CMK (cell line): Measurements from ENCODE around the gene CBY3.
"Not testable (repeated sequence)": the region's sequence is repeated elsewhere in the genome, so short reads cannot be mapped to it uniquely, and the experiment has no call there.

Source experiments
- DNase-seq: peaks from one replicate; pipeline ENCODE4 v3.0.0-alpha.2; 2010; ENCODE audit warnings: low read depth

CBY3 gene

DNA sequence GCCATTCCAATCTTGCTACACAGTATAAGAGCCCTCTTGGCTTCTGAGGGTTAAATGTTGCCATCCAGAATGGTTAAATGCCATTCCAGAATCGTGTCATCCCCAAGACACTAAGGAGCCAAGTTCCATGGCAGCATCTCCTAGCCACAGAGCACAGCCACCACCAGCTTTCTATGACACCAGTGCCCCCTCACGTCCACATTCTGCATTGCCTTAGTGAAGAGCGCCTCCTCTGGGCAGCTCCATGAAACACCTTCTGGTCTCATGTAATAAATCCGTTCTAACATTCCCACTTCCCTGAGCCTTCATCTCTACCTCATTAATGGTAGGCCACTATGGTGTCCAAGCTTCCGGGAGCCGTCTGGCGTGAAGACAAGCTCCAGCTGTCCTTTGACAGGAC, 12.4 kb downstream of the CBY3 start:
- peak; percentile 20 for DNase-seq

DNA sequence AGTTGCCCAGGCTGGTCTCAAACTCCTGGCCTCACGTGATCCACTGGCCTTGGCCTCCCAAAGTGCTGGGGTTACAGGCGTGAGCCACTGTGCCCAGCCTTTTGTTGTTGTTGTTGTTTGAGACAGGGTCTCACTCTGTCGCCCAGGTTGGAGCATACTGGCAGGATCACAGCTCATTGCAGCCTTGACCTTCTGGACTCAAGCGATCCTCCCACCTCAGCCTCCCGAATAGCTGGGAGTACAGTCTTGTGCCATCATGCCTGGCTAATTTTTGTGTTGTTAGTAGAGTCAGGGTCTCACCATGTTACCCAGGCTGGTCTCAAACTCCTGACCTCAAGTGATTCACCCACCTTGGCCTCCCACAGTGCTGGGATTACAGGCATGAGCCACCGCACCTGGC, 19.2 kb downstream of the CBY3 start:
- DNase-seq = not testable (repeated sequence)

DNA sequence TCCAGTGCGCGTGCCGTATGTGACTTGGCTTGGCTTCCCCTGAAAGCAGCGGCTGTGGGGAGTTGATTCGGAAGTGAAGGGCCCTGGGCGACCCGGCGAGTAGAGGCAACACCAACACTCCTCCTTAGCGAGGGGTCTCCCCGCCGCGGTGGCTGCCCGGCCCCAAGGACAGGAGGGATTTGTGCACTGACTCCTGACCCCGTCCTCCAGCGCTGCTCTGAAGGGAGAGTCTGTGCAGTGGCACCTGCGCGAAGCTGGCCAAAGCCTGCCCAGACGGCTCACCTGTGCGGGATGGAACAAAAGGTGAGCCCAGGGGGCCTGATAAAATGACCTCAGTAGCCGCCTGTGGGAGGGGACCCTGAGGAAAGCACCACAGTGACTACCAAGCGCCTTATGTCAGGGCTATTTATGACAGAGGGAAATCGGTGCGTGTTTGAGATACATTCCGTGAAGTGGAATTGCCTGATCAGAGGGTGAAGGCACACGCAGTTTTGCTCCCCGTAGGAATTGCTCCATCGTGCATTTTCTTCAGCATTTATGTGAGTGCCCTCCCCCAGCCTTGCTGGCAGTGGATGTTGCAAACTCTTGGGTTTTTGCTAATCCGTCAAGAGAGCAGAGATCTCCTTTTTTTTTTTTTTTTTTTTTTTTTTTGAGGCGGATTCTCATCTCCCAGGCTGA, 22.5 kb downstream of the CBY3 start:
- DNase-seq = not testable (repeated sequence)

DNA sequence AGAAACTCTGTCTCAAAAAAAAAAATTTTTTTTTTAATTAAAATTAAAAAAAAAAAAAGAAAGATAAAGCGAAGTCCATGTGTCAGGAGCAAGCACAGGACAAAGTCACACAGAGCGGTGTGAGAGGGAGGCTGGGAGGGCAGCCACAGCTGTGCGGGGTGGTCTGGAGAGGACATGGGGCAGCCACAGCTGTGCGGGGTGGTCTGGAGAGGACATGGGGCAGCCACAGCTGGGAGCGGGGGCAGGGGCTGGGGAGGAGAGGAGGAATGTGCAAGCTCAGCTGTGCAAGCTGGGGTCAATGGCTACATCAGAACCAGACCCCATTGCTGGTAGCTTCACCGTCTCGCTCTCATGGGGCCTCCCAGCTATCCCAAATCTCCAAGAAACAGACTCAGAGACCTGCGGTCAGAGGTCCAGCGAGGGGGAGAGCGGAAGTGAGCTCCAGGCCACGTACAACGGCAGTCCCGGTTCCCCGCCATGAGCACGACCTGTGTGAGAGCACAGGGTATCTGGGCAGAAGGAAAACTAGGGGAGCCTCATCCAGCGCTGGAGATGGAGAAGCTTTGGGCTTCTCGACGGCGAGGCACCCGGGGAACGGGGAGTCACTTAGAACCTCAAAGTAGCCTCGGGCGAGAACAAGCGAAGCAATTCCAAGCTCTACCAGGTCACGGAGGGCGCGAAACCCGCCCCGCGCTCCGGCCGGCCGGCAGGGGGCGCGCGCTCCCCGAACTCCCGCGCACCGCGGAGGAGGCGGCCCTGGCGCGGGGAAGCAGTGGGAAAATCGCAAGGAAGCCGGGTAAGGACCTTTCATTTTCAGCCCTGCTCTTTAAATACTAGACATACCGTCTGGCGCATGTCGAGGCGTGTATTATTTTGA, 23.3 kb downstream of the CBY3 start:
- not testable (repeated sequence) for DNase-seq

DNA sequence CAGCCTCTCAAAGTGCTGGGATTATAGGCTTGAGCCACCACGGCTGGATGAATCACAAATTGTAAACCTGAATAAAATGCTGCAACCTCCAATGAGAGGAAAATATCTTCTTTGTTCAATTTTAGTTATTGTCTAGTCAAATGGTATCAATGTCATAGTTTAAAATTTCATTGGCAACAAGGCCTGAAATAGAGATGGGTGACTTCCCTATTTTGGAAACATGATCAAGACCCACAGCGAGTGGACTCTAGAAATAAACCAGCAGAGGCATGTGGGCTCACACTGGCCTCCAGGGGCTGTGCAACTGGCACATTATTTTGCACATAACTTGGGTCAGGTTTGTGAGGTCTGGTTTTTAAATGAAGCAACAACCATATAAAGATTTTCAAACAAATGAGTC, 27.7 kb downstream of the CBY3 start:
- not testable (repeated sequence) for DNase-seq

DNA sequence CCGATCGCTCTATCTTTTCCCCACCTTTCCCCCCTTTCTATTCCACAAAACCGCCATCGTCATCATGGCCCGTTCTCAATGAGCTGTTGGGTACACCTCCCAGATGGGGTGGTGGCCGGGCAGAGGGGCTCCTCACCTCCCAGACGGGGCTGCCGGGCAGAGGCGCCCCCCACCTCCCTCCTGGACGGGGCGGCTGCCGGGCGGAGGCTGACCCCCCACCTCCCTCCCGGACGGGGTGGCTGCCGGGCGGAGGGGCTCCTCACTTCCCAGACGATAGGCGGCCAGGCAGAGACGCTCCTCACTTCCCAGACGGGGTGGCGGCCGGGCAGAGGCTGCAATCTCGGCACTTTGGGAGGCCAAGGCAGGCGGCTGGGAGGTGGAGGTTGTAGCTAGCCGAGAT, 30.6 kb downstream of the CBY3 start:
- DNase-seq = not testable (repeated sequence)

DNA sequence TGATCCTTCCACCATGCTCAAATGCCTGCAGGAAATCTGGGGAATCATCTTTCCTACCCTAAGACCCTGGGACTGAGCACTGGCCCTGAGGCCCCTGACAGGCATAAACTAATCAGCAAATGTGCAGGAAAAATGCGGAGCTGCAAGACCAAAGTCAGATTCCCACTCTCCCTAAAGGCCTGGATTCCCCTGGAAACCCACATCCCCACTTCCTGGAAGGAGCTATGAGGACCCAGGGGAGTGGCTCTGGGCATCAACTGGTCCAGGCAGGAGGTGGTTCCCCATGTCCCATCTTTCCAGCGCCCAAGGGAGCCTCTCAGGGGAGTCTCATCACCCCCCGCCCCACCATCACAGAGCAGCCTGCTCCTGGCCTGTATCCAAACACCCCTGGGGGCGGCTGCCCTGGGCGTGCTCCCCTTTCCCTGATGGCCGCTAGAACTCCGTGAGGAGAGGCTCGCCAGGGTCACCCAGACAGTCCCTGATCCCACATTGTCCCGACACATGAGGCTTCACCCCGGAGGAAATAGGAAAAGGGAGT, 31.6 kb downstream of the CBY3 start:
- not testable (repeated sequence) for DNase-seq

DNA sequence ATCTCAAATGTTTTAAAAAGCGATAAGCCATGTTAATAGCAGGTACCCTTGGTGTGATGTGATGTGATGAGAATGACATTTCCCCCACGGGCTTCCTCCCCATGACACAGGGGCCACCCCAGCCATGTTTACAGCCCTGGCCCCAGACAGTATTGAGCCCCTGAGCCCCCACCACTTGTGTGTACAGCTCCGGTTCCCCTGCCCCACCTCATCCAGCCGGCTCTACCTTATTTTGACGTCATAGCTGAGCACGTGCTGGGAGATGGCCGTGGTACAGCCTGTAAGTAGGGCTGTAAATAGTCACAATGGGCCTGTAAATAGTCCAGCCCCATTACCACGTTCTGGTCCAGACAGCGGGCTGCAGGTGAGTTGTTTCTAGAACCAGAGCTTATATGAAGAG, 32.4 kb downstream of the CBY3 start:
- no peak for DNase-seq

DNA sequence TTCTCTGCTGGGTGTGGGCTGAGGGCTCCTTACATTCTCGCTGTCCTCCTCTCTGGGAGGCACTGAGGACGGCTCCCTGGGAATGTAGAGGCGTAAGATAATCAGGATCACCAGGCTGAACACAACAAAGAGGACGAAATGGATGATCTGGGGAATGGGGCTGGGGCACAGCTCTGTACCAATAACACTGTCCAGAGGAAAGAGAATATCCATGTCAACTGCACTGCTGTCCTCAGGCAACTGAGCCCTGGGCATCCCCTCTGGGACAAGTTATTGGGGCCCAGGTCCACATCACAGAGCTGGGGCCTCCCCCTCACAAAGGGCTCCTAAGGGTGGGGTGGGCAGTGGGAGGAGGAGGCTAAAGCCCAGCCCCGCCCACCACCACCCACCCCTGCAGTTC, 36.1 kb downstream of the CBY3 start:
- DNase-seq = not testable (repeated sequence)

DNA sequence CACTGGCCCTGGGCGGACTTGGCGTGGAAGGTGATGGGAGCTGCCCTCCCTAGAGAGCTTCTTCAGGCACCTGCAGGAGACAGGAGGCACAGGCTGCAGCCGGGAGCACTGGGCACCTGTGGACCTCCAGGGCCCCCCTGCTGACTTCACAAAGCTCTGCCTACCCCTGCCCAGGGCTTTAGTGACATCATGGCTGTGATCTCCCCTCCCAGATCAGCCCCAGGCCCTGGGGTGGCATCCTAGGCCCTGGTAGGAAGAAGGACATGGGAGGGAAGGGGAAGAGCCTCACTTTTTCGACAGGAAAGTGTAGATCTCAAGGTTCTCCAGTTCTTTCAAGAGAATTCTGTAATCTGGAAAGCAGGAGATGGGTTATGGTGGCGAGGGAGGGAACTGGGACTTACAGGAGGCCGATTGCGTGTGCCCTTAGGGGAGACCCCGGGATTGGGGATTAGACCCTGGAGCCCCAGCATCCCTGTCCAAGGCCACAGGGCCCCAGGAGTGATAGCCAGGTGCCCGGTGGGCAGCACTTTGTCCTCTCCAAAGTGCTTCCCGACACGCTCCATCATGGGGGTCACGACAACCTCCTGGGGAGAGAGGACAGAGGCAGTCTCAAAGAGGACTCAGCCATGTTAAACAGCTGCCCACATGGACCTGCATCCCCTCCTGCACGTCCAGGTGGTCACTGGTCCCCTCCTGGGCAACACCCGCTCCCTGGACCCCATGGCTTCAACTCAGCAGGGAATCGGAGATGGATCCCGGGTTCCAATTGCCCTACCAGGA, 37.5 kb downstream of the CBY3 start:
- not testable (repeated sequence) for DNase-seq

DNA sequence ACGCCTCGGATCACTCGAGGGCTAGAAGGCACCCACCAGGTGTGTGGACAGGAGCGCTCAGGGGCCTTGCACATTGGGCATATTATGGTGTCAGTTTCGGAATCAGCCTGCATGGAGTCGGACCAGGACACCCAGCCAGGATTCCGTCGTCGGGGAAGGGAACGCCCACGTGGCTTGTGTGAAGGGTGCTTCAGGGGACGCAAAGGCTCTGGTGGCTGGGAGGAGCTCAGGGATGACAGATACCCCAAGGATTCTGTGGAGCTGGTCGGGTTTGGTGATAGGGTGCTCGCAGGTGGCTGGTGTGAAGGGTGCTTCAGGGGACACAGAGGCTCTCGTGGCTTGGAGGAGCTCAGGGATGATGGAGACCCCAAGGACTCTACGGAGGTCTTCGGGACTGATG, 38.2 kb downstream of the CBY3 start:
- DNase-seq = not testable (repeated sequence)

DNA sequence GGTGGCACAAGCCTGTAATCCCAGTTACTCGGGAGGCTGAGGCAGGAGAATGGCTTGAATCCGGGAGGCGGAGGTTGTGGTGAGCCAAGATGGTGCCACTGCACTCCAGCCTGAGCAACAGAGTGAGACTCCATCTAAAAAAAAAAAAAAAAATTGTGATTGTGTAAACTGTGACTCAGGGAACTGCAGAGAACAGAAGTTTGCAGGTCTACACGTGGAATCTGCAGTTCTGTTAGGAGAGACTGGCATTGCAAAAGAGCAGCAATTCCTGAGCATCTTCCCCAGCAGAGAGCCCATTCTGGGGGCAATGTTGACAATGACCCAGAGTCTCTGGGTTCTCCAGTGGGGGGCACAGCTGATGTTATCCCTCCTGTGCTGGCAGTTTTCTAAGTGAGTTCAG, 39.1 kb downstream of the CBY3 start:
- DNase-seq = not testable (repeated sequence)

DNA sequence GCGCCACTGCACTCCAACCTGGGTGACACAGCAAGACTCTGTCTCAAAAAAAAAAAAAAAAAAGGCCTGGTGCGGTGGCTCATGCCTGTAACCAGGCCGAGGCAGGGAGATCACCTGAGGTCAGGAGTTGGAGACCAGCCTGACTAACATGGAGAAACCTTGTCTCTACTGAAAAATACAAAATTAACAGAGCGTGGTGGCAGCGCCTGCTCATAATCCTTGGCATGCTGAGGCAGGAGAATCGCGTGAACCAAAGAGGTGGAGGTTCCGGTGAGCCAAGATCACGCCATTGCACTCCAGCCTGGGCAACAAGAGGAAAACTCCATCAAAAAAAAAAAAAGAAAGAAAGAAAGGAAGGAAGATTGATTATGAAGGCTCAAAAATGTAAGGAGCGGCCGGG, 41.5 kb downstream of the CBY3 start:
- DNase-seq = not testable (repeated sequence)

DNA sequence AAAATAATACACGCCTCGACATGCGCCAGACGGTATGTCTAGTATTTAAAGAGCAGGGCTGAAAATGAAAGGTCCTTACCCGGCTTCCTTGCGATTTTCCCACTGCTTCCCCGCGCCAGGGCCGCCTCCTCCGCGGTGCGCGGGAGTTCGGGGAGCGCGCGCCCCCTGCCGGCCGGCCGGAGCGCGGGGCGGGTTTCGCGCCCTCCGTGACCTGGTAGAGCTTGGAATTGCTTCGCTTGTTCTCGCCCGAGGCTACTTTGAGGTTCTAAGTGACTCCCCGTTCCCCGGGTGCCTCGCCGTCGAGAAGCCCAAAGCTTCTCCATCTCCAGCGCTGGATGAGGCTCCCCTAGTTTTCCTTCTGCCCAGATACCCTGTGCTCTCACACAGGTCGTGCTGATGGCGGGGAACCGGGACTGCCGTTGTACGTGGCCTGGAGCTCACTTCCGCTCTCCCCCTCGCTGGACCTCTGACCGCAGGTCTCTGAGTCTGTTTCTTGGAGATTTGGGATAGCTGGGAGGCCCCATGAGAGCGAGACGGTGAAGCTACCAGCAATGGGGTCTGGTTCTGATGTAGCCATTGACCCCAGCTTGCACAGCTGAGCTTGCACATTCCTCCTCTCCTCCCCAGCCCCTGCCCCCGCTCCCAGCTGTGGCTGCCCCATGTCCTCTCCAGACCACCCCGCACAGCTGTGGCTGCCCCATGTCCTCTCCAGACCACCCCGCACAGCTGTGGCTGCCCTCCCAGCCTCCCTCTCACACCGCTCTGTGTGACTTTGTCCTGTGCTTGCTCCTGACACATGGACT, 46.3 kb downstream of the CBY3 start:
- not testable (repeated sequence) for DNase-seq

DNA sequence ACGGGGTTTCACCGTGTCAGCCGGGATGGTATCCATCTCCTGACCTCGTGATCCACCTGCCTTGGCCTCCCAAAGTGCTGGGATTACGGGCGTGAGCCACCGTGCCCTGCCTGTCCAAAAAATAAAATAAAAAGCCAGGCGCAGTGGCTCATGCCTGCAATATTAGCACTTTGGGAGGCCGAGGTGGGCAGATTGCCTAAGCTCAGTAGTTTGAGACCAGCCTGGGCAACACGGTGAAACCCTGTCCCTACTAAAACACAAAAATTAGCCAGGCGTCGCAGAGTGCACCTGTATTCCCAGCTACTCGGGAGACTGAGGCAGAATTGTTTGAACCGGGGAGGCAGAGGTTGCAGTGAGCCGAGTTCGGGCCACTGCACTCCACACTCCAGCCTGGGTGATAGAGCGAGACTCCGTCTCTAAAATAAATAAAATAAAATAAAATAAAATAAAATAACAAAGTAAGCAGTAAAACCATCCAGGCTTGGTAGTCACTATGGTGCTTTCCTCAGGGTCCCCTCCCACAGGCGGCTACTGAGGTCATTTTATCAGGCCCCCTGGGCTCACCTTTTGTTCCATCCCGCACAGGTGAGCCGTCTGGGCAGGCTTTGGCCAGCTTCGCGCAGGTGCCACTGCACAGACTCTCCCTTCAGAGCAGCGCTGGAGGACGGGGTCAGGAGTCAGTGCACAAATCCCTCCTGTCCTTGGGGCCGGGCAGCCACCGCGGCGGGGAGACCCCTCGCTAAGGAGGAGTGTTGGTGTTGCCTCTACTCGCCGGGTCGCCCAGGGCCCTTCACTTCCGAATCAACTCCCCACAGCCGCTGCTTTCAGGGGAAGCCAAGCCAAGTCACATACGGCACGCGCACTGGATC, 47.1 kb downstream of the CBY3 start:
- DNase-seq = not testable (repeated sequence)
